Measurements from ENCODE around the gene CNTNAP2.

Gene CNTNAP2

DNA sequence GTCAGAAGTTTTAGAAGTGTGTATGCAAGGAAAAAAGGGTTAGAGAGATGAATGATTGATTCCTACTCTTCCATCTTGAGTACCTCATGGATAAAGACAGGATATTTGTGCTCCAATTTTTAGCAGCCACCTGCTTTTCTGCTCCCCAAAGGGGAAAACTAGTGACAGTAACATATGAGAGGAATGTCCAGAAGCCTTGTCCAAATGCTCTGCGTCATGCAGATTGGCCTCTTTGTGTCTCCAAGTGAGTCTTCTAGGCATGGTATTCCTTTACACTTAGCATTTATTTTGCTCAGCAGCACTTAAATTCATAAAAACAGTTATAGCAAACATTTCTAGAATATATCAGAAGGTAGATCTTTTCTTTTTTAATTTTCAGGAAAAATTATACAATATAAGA is 306.8 kb downstream of the CNTNAP2 start:
- Histone ChIP-seq H3K9me3 (ENCODE audit: low read depth, low read length) (no peaks in the 10 kb centered on the region), H3K36me3 (ENCODE audit: insufficient read depth, low read length) (no peaks in the 10 kb centered on the region), H3K4me3 (no peak overlapping the region), H3K9ac (ENCODE audit: insufficient read length) (no peak overlapping the region), H3K27ac (no peak overlapping the region)
- TF ChIP-seq EZH2 (IDR thresholded peaks at IDR 0.05) = no peak
- TF ChIP-seq FOXP2 (optimal IDR thresholded peaks at IDR 0.05; ENCODE audit: control extremely low read depth, extremely low read length, insufficient read depth) = no peak
- TF ChIP-seq POLR2AphosphoS5 (IDR thresholded peaks at IDR 0.05; ENCODE audit: borderline replicate concordance, low read depth, low read length) = no peak
- no peak for DNase-seq (ENCODE audit: low read depth, low spot score)

GRCh38 chr7:146424084-146424483 is 307.5 kb downstream of the CNTNAP2 start:
- Histone ChIP-seq H3K27ac (no peak overlapping the region), H3K4me3 (no peak overlapping the region), H3K9ac (ENCODE audit: insufficient read length) (no peak overlapping the region), H3K36me3 (ENCODE audit: insufficient read depth, low read length) (no peaks in the 10 kb centered on the region), H3K9me3 (ENCODE audit: low read depth, low read length) (no peaks in the 10 kb centered on the region)
- DNase-seq (ENCODE audit: low read depth, low spot score) = no peak
- no peak for TF ChIP-seq FOXP2 (optimal IDR thresholded peaks at IDR 0.05; ENCODE audit: control extremely low read depth, extremely low read length, insufficient read depth)
- TF ChIP-seq POLR2AphosphoS5 (IDR thresholded peaks at IDR 0.05; ENCODE audit: borderline replicate concordance, low read depth, low read length) = no peak
- no peak for TF ChIP-seq EZH2 (IDR thresholded peaks at IDR 0.05)

- no peaks in the 10 kb centered on the region for H3K36me3 ChIP-seq (ENCODE audit: insufficient read depth, low read length)
- no peak for DNase-seq (ENCODE audit: low read depth, low spot score)
- no peak overlapping the region for H3K27ac ChIP-seq
- no peak for TF ChIP-seq FOXP2 (optimal IDR thresholded peaks at IDR 0.05; ENCODE audit: control extremely low read depth, extremely low read length, insufficient read depth)
- TF ChIP-seq EZH2 (IDR thresholded peaks at IDR 0.05) = no peak
- no peak for TF ChIP-seq POLR2AphosphoS5 (IDR thresholded peaks at IDR 0.05; ENCODE audit: borderline replicate concordance, low read depth, low read length)
- no peak overlapping the region for H3K9ac ChIP-seq (ENCODE audit: insufficient read length)
- no peak overlapping the region for H3K4me3 ChIP-seq
- no peaks in the 10 kb centered on the region for H3K9me3 ChIP-seq (ENCODE audit: low read depth, low read length)
Measured at GRCh38 chr7:146433501-146433900, 316.9 kb downstream of the CNTNAP2 start.

DNA sequence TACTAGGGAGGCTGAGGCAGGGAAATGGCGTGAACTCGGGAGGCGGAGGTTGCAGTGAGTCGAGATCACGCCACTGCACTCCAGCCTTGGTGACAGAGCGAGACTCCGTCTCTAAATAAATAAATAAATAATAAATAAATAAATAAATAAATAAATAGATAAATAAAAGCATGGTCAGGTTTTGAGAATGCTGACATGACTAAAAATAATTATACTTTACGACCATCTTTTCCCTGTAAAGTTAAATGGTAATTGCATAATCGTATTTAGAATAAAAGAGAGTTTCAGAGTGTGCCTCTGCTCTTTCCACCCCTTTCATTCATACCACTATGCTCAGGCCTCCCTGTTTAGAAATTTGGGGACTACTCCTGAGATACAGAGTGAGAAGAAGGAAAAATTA is 326.5 kb downstream of the CNTNAP2 start:
- DNase-seq (ENCODE audit: low read depth, low spot score) = no peak
- no peak overlapping the region for H3K9ac ChIP-seq (ENCODE audit: insufficient read length)
- H3K36me3 ChIP-seq (ENCODE audit: insufficient read depth, low read length) = no peaks in the 10 kb centered on the region
- H3K4me3 ChIP-seq = no peak overlapping the region
- H3K9me3 ChIP-seq (ENCODE audit: low read depth, low read length) = no peaks in the 10 kb centered on the region
- no peak for TF ChIP-seq FOXP2 (optimal IDR thresholded peaks at IDR 0.05; ENCODE audit: control extremely low read depth, extremely low read length, insufficient read depth)
- TF ChIP-seq EZH2 (IDR thresholded peaks at IDR 0.05) = no peak
- no peak for TF ChIP-seq POLR2AphosphoS5 (IDR thresholded peaks at IDR 0.05; ENCODE audit: borderline replicate concordance, low read depth, low read length)
- no peak overlapping the region for H3K27ac ChIP-seq

- TF ChIP-seq FOXP2 (optimal IDR thresholded peaks at IDR 0.05; ENCODE audit: control extremely low read depth, extremely low read length, insufficient read depth) (no peak), EZH2 (IDR thresholded peaks at IDR 0.05) (no peak), POLR2AphosphoS5 (IDR thresholded peaks at IDR 0.05; ENCODE audit: borderline replicate concordance, low read depth, low read length) (no peak)
- Histone ChIP-seq H3K36me3 (ENCODE audit: insufficient read depth, low read length) (no peaks in the 10 kb centered on the region), H3K27ac (no peak overlapping the region), H3K9me3 (ENCODE audit: low read depth, low read length) (no peaks in the 10 kb centered on the region), H3K4me3 (no peak overlapping the region), H3K9ac (ENCODE audit: insufficient read length) (no peak overlapping the region)
- no peak for DNase-seq (ENCODE audit: low read depth, low spot score)
Measured at GRCh38 chr7:146449625-146450024, 333.0 kb downstream of the CNTNAP2 start.

DNA sequence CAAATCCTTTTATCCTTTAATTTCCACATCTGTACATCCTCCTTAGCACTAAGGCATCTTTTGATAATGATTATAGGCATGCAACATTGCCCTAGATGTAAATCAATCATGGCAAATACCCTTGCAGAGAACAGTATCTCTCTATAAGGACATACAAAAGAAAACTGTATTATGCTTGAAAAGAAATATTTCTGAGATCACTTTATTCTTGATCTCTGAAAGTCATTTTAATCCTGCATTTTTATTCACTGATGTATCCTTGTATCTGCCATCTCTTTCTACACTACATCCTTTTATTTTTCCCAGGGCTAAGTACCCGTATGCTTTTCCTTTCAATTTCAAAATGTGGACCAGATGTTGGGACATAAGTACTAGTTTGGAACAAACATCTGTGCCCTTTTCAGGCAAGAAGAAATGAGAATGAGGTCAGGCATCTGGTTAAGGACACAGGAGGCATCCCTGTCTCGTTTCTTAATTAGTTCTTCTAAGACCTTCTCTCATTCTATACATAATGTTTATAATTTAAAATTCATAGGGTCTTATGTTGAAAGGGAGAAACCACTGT is 338.6 kb downstream of the CNTNAP2 start:
- no peak overlapping the region for H3K9ac ChIP-seq (ENCODE audit: insufficient read length)
- DNase-seq (ENCODE audit: low read depth, low spot score) = no peak
- no peaks in the 10 kb centered on the region for H3K9me3 ChIP-seq (ENCODE audit: low read depth, low read length)
- H3K27ac ChIP-seq = no peak overlapping the region
- no peak overlapping the region for H3K4me3 ChIP-seq
- H3K36me3 ChIP-seq (ENCODE audit: insufficient read depth, low read length) = no peaks in the 10 kb centered on the region
- TF ChIP-seq FOXP2 (optimal IDR thresholded peaks at IDR 0.05; ENCODE audit: control extremely low read depth, extremely low read length, insufficient read depth) (no peak), EZH2 (IDR thresholded peaks at IDR 0.05) (no peak), POLR2AphosphoS5 (IDR thresholded peaks at IDR 0.05; ENCODE audit: borderline replicate concordance, low read depth, low read length) (no peak)

GRCh38 chr7:146479040-146479439 is 362.4 kb downstream of the CNTNAP2 start:
- Histone ChIP-seq H3K9ac (ENCODE audit: insufficient read length) (no peak overlapping the region), H3K27ac (no peak overlapping the region), H3K36me3 (ENCODE audit: insufficient read depth, low read length) (no peaks in the 10 kb centered on the region), H3K9me3 (ENCODE audit: low read depth, low read length) (no peaks in the 10 kb centered on the region), H3K4me3 (no peak overlapping the region)
- DNase-seq (ENCODE audit: low read depth, low spot score) = no peak
- no peak for TF ChIP-seq EZH2 (IDR thresholded peaks at IDR 0.05)
- no peak for TF ChIP-seq FOXP2 (optimal IDR thresholded peaks at IDR 0.05; ENCODE audit: control extremely low read depth, extremely low read length, insufficient read depth)
- no peak for TF ChIP-seq POLR2AphosphoS5 (IDR thresholded peaks at IDR 0.05; ENCODE audit: borderline replicate concordance, low read depth, low read length)

DNA sequence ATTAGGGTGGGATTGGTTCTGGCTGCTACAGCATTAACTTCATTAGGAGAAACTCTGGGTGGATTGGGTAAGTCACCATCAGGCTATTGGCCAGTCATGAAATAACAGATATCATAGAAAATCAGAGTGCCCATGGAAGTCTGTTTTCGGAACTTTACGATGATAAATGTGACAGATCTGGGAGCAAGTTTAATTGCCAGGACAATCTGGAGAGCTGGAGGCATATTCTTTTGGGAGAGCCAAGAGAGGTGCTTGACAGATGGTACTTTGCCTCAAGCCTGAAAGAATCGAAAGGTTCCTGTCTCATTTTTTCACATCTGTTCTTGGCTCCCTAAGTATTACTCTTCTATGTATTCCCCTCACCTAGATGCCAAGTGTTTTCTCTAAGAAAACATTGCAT is 369.9 kb downstream of the CNTNAP2 start:
- Histone ChIP-seq H3K9me3 (ENCODE audit: low read depth, low read length) (no peaks in the 10 kb centered on the region), H3K27ac (no peak overlapping the region), H3K36me3 (ENCODE audit: insufficient read depth, low read length) (no peaks in the 10 kb centered on the region), H3K9ac (ENCODE audit: insufficient read length) (no peak overlapping the region), H3K4me3 (no peak overlapping the region)
- no peak for DNase-seq (ENCODE audit: low read depth, low spot score)
- no peak for TF ChIP-seq FOXP2 (optimal IDR thresholded peaks at IDR 0.05; ENCODE audit: control extremely low read depth, extremely low read length, insufficient read depth)
- no peak for TF ChIP-seq EZH2 (IDR thresholded peaks at IDR 0.05)
- TF ChIP-seq POLR2AphosphoS5 (IDR thresholded peaks at IDR 0.05; ENCODE audit: borderline replicate concordance, low read depth, low read length) = no peak

- no peaks in the 10 kb centered on the region for H3K9me3 ChIP-seq (ENCODE audit: low read depth, low read length)
- no peak overlapping the region for H3K9ac ChIP-seq (ENCODE audit: insufficient read length)
- no peaks in the 10 kb centered on the region for H3K36me3 ChIP-seq (ENCODE audit: insufficient read depth, low read length)
- TF ChIP-seq POLR2AphosphoS5 (IDR thresholded peaks at IDR 0.05; ENCODE audit: borderline replicate concordance, low read depth, low read length) = no peak
- no peak for TF ChIP-seq EZH2 (IDR thresholded peaks at IDR 0.05)
- TF ChIP-seq FOXP2 (optimal IDR thresholded peaks at IDR 0.05; ENCODE audit: control extremely low read depth, extremely low read length, insufficient read depth) = no peak
- no peak overlapping the region for H3K27ac ChIP-seq
- H3K4me3 ChIP-seq = no peak overlapping the region
- DNase-seq (ENCODE audit: low read depth, low spot score) = no peak
Measured at GRCh38 chr7:146492017-146492416, 375.4 kb downstream of the CNTNAP2 start.
